Stimulated activated CD4-positive, alpha-beta T cell treated with anti-CD3 and anti-CD28 coated beads, TNF-alpha, amount 100 ng/mL, for 48 hours (primary cell): ENCODE results near the gene EAF1.
"Not testable (repeated sequence)": the region's sequence is repeated elsewhere in the genome, so short reads cannot be mapped to it uniquely, and the experiment has no call there.

ENCODE experiments used
- DNase-seq, 3 donors: peaks; one replicate each; pipeline ENCODE4 v3.0.0-alpha.2; 2020; ENCODE audit warnings: low read depth in 3 of 3

The EAF1 gene

GRCh38 chr3:15451216-15452113 is 24.1 kb downstream of the EAF1 start:
- no peak for DNase-seq

- no peak for DNase-seq
Measured at GRCh38 chr3:15452156-15452555, 24.8 kb downstream of the EAF1 start.

- no peak for DNase-seq
Measured at GRCh38 chr3:15452961-15453360, 25.6 kb downstream of the EAF1 start.

DNA sequence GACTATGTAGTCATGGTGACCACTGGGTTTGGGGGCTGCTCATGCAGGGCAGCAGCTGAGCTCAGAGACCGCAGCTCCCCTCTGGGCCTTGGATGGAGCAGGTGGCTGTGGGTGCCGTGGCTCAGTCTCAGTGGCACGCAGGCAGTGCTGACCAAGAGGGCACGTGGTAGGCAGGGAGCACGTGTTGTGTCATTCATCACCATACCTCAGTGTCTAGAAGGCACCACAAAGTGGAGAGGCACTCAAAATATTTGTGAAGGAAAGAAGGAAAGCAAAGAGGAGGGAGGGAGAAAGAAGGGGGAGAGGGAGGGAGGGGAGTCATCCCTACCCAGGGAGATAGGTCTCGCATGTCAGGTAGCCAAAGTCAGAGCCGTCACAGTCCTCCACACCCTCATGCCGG is 26.1 kb downstream of the EAF1 start:
- no peak for DNase-seq

GRCh38 chr3:15453991-15454625 is 26.7 kb downstream of the EAF1 start:
- DNase-seq = no peak

GRCh38 chr3:15454965-15455364 is 27.6 kb downstream of the EAF1 start:
- no peak for DNase-seq

DNA sequence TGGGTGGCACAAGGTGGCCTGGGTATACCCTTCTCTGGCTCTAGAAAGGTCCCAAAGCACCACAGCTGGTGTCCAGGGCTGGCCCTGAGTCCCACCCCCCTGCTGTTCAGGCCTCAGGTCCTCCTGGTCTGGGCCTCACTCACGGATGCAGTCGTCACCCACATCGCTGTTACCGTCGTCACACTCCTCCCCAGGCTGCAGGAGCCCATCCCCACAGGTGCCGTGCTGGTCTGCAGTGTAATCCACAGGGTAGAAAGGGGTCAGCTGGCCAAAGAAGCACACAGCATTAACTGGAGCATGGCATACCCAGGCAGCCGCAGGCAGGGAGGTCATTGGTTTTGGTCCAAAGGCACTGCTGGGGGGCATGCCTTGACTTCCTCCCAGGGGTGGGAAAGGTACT is 28.4 kb downstream of the EAF1 start:
- DNase-seq = no peak

DNA sequence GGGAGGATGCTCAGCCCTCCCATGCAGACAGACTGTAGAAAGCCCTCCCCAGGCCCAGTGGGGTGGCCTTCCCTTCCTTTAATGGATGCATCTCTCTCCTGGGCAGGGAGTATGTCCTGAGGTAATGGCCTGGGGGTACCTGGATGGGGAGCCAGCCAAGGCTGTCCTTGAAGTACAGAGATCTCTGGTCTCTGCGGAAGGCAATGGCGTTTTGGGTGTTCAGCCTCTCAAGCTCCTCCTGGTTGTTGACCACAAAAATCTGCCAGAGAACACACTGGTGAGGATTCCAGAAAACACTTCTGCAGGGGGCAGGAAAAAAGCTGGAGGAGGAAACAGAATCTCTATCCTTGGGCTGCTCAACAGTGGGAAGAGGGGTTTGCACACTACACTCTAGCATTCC is 28.9 kb downstream of the EAF1 start:
- no peak for DNase-seq

DNA sequence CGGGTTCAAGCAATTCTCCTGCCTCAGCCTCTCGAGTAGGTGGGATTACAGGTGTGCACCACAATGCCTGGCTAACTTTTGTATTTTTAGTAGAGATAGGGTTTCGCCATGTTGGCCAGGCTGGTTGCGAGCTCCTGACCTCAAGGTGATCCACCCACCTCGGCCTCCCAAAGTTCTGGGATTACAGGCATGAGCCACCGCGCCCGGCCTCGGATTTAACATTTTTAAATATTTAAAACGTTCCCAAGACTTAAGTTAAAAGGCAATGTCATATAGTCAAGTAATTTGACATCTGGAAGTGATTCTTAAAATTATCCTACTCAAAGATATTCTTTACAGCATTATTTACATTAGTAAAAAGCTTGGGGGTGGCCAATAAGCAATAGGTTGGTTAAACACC is 29.5 kb downstream of the EAF1 start:
- DNase-seq = not testable (repeated sequence)

GRCh38 chr3:15458212-15458780 is 30.9 kb downstream of the EAF1 start:
- no peak for DNase-seq

DNA sequence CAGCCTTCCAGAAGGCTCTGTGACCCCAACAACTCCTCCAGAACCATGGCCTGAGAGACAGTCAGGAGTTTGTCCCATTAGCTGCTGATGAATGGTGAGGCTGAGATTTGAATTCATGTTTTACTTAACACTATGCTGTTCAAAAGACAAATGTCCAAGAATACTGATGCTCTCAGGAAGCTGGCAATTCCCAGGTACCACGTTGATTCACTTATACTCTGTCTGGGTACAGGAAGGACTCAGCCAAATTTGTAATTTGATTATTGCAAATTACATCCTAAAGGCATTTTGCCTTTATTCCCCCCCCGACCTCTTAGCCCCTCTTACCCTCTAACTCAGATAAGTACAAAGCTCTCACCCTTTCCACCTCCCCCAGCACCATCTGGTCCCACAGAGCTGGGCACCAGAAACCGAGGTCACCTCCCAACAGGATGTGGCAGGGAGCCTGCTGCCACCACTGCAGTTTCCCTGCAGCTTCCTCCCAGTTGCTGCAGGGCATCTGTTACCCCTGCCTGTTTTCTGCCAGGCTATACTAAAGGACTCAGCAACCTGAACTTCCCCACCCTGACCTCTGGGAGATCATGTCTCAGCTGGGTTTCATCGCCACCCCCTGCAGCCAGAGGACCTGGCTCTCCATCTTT is 33.6 kb downstream of the EAF1 start:
- no peak for DNase-seq

DNA sequence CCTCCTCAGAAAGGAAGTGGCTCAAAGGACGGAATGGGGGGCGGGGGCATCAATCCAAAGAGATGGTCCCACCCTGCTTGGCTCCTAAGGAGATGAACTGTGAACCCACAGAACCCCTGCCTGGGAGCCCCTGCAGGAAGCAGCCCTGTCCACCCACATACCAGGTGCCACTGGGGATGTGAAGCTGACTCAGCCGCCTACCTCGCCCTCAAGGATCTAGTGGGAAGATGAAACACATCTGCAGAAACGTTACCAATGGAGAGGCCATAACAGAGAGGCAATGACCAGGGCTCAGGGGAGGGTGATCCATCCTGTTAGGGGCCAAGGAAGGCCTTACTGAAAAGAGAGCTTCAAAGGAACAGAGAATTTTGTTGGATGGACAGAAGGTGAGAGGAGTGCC is 35.1 kb downstream of the EAF1 start:
- no peak for DNase-seq

- no peak for DNase-seq
Measured at GRCh38 chr3:15465876-15466585, 38.6 kb downstream of the EAF1 start.

GRCh38 chr3:15467227-15468181 is 40.1 kb downstream of the EAF1 start:
- DNase-seq = no peak

DNA sequence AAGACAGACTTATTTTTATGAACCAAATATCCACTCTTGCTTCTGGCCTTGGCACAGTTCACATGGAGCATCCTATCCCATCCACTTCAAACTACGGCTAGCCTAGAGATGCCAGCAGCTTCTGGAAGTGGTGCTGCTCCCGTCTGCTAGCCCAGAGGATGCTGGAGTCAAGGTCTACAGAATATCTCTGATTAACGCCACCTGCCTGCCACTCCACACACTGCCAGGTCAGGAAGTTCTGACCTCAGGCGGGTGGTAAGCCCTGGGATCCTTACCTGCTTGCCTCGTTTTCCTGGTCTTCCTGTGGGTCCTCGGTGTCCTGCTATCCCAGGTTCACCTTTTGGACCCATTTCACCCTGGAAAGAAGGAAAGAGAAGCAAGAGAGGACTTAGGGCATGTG is 42.9 kb downstream of the EAF1 start:
- DNase-seq = no peak

GRCh38 chr3:15470849-15471248 is 43.5 kb downstream of the EAF1 start:
- no peak for DNase-seq

GRCh38 chr3:15471861-15472260 is 44.5 kb downstream of the EAF1 start:
- DNase-seq = no peak

DNA sequence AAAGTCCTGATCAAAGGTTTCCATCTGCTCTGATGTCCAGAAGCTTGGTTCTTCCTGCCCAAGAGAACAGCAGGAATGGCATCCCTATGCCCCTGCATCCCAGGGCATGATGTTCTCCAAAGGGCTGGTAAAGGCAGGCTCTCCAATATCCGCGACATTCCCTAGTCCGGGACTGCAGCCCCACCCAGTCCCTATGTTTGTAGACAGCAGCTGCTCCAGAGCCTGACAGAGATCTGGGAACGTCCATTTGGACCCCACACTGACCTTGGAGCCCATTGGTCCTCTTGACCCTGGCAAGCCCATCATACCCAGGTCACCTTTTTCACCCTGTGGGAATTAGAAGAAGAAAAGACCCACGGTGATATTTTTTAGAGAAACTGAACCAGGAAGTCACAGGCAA is 47.8 kb downstream of the EAF1 start:
- DNase-seq = no peak

- no peak for DNase-seq
Measured at GRCh38 chr3:15476378-15476777, 49.0 kb downstream of the EAF1 start.

- DNase-seq = no peak
Measured at GRCh38 chr3:15477951-15478639, 50.7 kb downstream of the EAF1 start.
